Amniotic epithelial cell (primary cell): ENCODE measurements around the gene ZNF420.

Experiments
- DNase-seq: peaks from one replicate; pipeline ENCODE4 v3.0.0-alpha.2; 2010; ENCODE audit warnings: low read depth

Gene ZNF420

GRCh38 chr19:37148214-37148613 lies 70.0 kb downstream of the ZNF420 start:
- DNase-seq = no peak

- no peak for DNase-seq
Observed at GRCh38 chr19:37160153-37160552, 81.9 kb downstream of the ZNF420 start.

- no peak for DNase-seq
Observed at GRCh38 chr19:37165635-37166034, 87.4 kb downstream of the ZNF420 start.

- peak; percentile 97 for DNase-seq
Observed at GRCh38 chr19:37172368-37173366, 94.4 kb downstream of the ZNF420 start, which contains the start of gene ZNF585A. TSS of gene ZNF585A (minus strand) at chr19:37172695. CDS start at chr19:37169910, 2,785 bp downstream.
